Glutamatergic neuron (in vitro differentiated cells): Measurements from ENCODE around the gene PEX14. TPM values are rescaled to one million over a fixed set of nuclear protein-coding genes. Genes with fewer than 3 reads are reported as not detected.

ENCODE experiments used
- DNase-seq: peaks from one replicate; pipeline ENCODE4 v3.0.0; 2022
- H3K27ac Mint-ChIP-seq: one replicate; pipeline ENCODE4 v1.8.0; 2020; ENCODE audit warnings: mild to moderate bottlenecking, mixed read lengths, inconsistent platforms; ENCODE audit not compliant: unreplicated experiment
- H3K27me3 Mint-ChIP-seq: one replicate; pipeline ENCODE4 v1.8.0; 2020; ENCODE audit warnings: mild to moderate bottlenecking, moderate library complexity, mixed read lengths, inconsistent platforms; ENCODE audit not compliant: unreplicated experiment
- H3K36me3 Mint-ChIP-seq: one replicate; pipeline ENCODE4 v1.8.0; 2020; ENCODE audit warnings: mild to moderate bottlenecking, mixed read lengths, inconsistent platforms; ENCODE audit not compliant: unreplicated experiment
- H3K4me1 Mint-ChIP-seq: one replicate; pipeline ENCODE4 v1.8.0; 2020; ENCODE audit warnings: mild to moderate bottlenecking, low read depth, mixed read lengths, inconsistent platforms; ENCODE audit not compliant: unreplicated experiment
- H3K4me3 Mint-ChIP-seq: one replicate; pipeline ENCODE4 v1.8.0; 2020; ENCODE audit warnings: mild to moderate bottlenecking, mixed read lengths, inconsistent platforms; ENCODE audit not compliant: unreplicated experiment
- H3K9me3 Mint-ChIP-seq: one replicate; pipeline ENCODE4 v1.8.0; 2020; ENCODE audit warnings: mild to moderate bottlenecking, moderate library complexity, mixed read lengths, inconsistent platforms; ENCODE audit not compliant: unreplicated experiment
- total RNA-seq: library from RNA; stranded (reverse); fragmentation: NEBNext Ultra II Directional; extraction: Animal tissue kit (Norgen Biotek cat#: 25700); gene quantifications from one replicate; pipeline ENCODE4 v1.2.1, GENCODE V29; 2021; ENCODE audit not compliant: unreplicated experiment
- TF ChIP-seq, protein P1 (sequence below): fragments of 200-600 bp; sonication (generic); IDR thresholded peaks from one replicate; pipeline ENCODE4 v1.5.0; 2021; ENCODE audit not compliant: partially characterized antibody, unreplicated experiment

PEX14 gene
- total RNA-seq, 1 donor from 2014 or later: 25.8 TPM

- H3K9me3 Mint-ChIP-seq: peaks cover 2% of the 10 kb centered on the region
- peaks cover 28% of the 10 kb centered on the region for H3K4me1 Mint-ChIP-seq
- TF ChIP-seq, protein P1, sequence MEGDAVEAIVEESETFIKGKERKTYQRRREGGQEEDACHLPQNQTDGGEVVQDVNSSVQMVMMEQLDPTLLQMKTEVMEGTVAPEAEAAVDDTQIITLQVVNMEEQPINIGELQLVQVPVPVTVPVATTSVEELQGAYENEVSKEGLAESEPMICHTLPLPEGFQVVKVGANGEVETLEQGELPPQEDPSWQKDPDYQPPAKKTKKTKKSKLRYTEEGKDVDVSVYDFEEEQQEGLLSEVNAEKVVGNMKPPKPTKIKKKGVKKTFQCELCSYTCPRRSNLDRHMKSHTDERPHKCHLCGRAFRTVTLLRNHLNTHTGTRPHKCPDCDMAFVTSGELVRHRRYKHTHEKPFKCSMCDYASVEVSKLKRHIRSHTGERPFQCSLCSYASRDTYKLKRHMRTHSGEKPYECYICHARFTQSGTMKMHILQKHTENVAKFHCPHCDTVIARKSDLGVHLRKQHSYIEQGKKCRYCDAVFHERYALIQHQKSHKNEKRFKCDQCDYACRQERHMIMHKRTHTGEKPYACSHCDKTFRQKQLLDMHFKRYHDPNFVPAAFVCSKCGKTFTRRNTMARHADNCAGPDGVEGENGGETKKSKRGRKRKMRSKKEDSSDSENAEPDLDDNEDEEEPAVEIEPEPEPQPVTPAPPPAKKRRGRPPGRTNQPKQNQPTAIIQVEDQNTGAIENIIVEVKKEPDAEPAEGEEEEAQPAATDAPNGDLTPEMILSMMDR: no peak
- H3K27ac Mint-ChIP-seq: no peak overlapping the region
- H3K36me3 Mint-ChIP-seq: no peaks in the 10 kb centered on the region
- H3K27me3 Mint-ChIP-seq: peaks cover 5% of the 10 kb centered on the region
- DNase-seq: no peak
- H3K4me3 Mint-ChIP-seq: peak overlapping the region; percentile 11
These were observed 47.6 kb downstream of the PEX14 start for GRCh38 chr1:10522322-10522860.

- no peak overlapping the region for H3K27ac Mint-ChIP-seq
These were observed 50.5 kb downstream of the PEX14 start for GRCh38 chr1:10525208-10525607.

DNA sequence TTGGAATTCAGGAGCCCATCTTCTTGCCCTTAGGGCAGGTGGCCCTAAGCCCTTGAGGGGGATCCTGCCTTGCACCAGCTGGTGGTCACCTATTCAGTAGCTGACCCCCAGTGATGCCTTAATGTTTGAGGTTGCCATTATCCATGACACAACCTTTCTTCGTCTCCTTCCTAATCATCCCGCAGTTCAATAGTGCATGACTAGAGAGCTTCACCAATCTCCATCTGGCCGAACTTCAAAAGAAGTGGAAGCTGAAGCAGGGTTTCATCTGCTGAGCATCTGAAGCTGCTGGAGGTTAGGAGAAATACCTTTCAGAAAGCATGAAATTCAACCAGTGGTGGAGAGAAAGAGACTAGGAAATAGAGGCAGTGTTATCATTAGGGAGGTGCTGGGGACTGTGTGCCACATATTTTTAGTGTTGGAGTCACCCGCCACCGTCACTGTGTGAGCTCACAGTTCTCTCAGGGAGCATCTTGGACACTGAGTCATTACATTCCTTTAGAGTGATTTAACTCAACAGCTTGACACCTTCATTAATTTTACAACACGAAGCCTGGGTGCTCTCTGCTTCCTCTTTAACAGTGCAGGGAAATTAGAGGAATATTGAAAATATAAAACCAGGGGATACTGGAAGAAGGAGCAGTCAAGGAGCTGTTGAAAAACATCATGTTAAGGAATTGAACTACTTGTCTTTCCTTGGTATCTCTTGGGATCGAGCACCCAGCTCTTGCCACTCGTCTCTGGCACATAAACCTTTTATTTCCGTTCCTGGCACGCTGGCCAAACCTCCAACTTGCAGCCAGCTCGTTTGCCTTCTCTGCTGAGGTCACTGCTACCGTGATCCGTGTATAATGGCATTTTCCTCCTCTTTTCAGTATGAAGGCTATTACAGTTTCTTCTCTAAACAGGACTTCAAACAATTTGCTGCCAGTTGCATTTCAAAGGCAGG is 53.6 kb downstream of the PEX14 start:
- Mint-ChIP-seq H3K27ac (no peak overlapping the region), H3K4me1 (peaks cover 28% of the 10 kb centered on the region), H3K4me3 (no peak overlapping the region), H3K27me3 (peaks cover under 1% of the 10 kb centered on the region), H3K36me3 (no peaks in the 10 kb centered on the region), H3K9me3 (no peaks in the 10 kb centered on the region)
- no peak for DNase-seq
- TF ChIP-seq, protein P1: no peak

More at GRCh38 chr1:10525208-10525607, 50.5 kb downstream of the PEX14 start:
- Mint-ChIP-seq H3K4me3 (no peak overlapping the region), H3K36me3 (no peaks in the 10 kb centered on the region), H3K4me1 (peaks cover 25% of the 10 kb centered on the region), H3K9me3 (peaks cover 2% of the 10 kb centered on the region), H3K27me3 (peaks cover 2% of the 10 kb centered on the region)
- TF ChIP-seq, protein P1: no peak
- DNase-seq: no peak

- DNase-seq: no peak
- H3K27me3 Mint-ChIP-seq: peaks cover 1% of the 10 kb centered on the region
- no peaks in the 10 kb centered on the region for H3K9me3 Mint-ChIP-seq
- peaks cover 30% of the 10 kb centered on the region for H3K4me1 Mint-ChIP-seq
- TF ChIP-seq, protein P1: no peak
- H3K36me3 Mint-ChIP-seq: no peaks in the 10 kb centered on the region
- H3K27ac Mint-ChIP-seq: no peak overlapping the region
- H3K4me3 Mint-ChIP-seq: no peak overlapping the region
These were observed 54.3 kb downstream of the PEX14 start for GRCh38 chr1:10529091-10529490.

- H3K4me1 Mint-ChIP-seq: peaks cover 35% of the 10 kb centered on the region
- DNase-seq: no peak
- TF ChIP-seq, protein P1: no peak
- no peaks in the 10 kb centered on the region for H3K36me3 Mint-ChIP-seq
- H3K27ac Mint-ChIP-seq: no peak overlapping the region
- H3K9me3 Mint-ChIP-seq: no peaks in the 10 kb centered on the region
- no peak overlapping the region for H3K4me3 Mint-ChIP-seq
- H3K27me3 Mint-ChIP-seq: peaks cover 1% of the 10 kb centered on the region
These were observed 55.0 kb downstream of the PEX14 start for GRCh38 chr1:10529765-10530164.
